Measurements from ENCODE around the gene SP7. TPM values are rescaled to one million over a fixed set of nuclear protein-coding genes. Genes with fewer than 3 reads are reported as not detected.

Gene SP7
- total RNA-seq, 4 donors from 2014 or later, result 0.21 TPM; not detected in 3

GRCh38 chr12:53287741-53288216, 48.4 kb downstream of the SP7 start:
- WGBS, 2 donors, result 75 to 79% methylated on average over 10 to 11 of the region's 11 CpGs
- DNase-seq (ENCODE audit: low spot score in 2 of 2), result peak; percentile 56 to 82

DNA sequence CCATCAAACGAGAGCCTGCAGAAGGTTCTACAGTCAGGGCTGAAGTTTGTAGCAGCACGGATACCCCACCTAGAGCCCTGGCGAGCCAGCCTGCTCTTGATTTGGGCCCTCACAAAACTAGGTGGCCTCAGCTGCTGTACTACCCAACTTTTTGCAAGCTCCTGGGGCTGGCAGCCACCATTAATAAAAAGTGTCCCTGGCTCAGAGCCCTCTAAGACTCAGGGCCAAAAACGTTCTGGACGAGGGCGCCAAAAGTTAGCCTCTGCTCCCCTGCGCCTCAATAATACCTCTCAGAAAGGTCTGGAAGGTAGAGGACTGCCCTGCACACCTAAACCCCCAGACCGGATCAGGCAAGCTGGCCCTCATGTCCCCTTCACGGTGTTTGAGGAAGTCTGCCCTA, 49.7 kb downstream of the SP7 start:
- DNase-seq (ENCODE audit: low spot score in 2 of 2), result no peak
- TF ChIP-seq POLR2A (IDR thresholded peaks at IDR 0.05), result no peak
- TF ChIP-seq CTCF (IDR thresholded peaks at IDR 0.05), result no peak
- no peak for TF ChIP-seq EP300 (IDR thresholded peaks at IDR 0.05)
- peaks cover 0 to 6% (median 0%) of the 10 kb centered on the region in 3 donors for H3K36me3 ChIP-seq

More at GRCh38 chr12:53287741-53288216, 48.4 kb downstream of the SP7 start:
- H3K27me3 ChIP-seq, result no peaks in the 10 kb centered on the region
- H3K36me3 ChIP-seq, result no peaks in the 10 kb centered on the region
- no peak overlapping the region for H3K4me3 ChIP-seq
- no peaks in the 10 kb centered on the region for H3K9me3 ChIP-seq
- no peak overlapping the region for H3K27ac ChIP-seq
- TF ChIP-seq EP300 (IDR thresholded peaks at IDR 0.05) (no peak), CTCF (IDR thresholded peaks at IDR 0.05) (peak; percentile 51 to 81 (median 66))
- H3K4me1 ChIP-seq, result no peaks in the 10 kb centered on the region

GRCh38 chr12:53279888-53280498, 56.2 kb downstream of the SP7 start:
- Histone ChIP-seq H3K27me3 (no peaks in the 10 kb centered on the region), H3K9me3 (no peaks in the 10 kb centered on the region), H3K4me3 (no peak overlapping the region), H3K4me1 (peaks cover 0 to 7% (median 0%) of the 10 kb centered on the region in 4 donors), H3K36me3 (peaks cover 0 to 6% (median 0%) of the 10 kb centered on the region in 3 donors), H3K27ac (no peak overlapping the region)
- 91 to 95% methylated on average over 8 to 9 of the region's 9 CpGs for WGBS, 2 donors
- TF ChIP-seq POLR2A (IDR thresholded peaks at IDR 0.05) (no peak), EP300 (IDR thresholded peaks at IDR 0.05) (no peak), CTCF (IDR thresholded peaks at IDR 0.05) (no peak)
- no peak for DNase-seq (ENCODE audit: low spot score in 2 of 2)

More for the DNA sequence above, 49.7 kb downstream of the SP7 start:
- Histone ChIP-seq H3K27me3 (no peaks in the 10 kb centered on the region), H3K27ac (no peak overlapping the region), H3K4me1 (no peaks in the 10 kb centered on the region), H3K4me3 (no peak overlapping the region), H3K9me3 (no peaks in the 10 kb centered on the region)
- WGBS, 2 donors, result 88 to 90% methylated on average over 9 of the region's 9 CpGs

GRCh38 chr12:53279283-53279869, 56.8 kb downstream of the SP7 start:
- Histone ChIP-seq H3K27me3 (no peaks in the 10 kb centered on the region), H3K4me1 (peaks cover 0 to 7% (median 0%) of the 10 kb centered on the region in 4 donors), H3K27ac (no peak overlapping the region), H3K36me3 (peaks cover 0 to 6% (median 0%) of the 10 kb centered on the region in 3 donors), H3K9me3 (no peaks in the 10 kb centered on the region), H3K4me3 (no peak overlapping the region)
- 80 to 92% methylated on average over 2 to 3 of the region's 3 CpGs for WGBS, 2 donors
- no peak for DNase-seq (ENCODE audit: low spot score in 2 of 2)
- TF ChIP-seq POLR2A (IDR thresholded peaks at IDR 0.05), result no peak
- TF ChIP-seq EP300 (IDR thresholded peaks at IDR 0.05), result no peak
- TF ChIP-seq CTCF (IDR thresholded peaks at IDR 0.05), result no peak

- TF ChIP-seq CTCF (IDR thresholded peaks at IDR 0.05), result no peak
- no peak for TF ChIP-seq POLR2A (IDR thresholded peaks at IDR 0.05)
- TF ChIP-seq EP300 (IDR thresholded peaks at IDR 0.05), result no peak
- Histone ChIP-seq H3K27me3 (no peaks in the 10 kb centered on the region), H3K4me1 (peaks cover 0 to 7% (median 0%) of the 10 kb centered on the region in 4 donors), H3K27ac (no peak overlapping the region), H3K9me3 (no peaks in the 10 kb centered on the region), H3K4me3 (no peak overlapping the region), H3K36me3 (peaks cover 0 to 6% (median 0%) of the 10 kb centered on the region in 3 donors)
- no peak for DNase-seq (ENCODE audit: low spot score in 2 of 2)
- 95 to 96% methylated on average over 9 of the region's 9 CpGs for WGBS, 2 donors
Measured at GRCh38 chr12:53277981-53278380, 58.2 kb downstream of the SP7 start.

Measured in tibial nerve (tissue), 4 donors.